Choroid plexus epithelial cell (primary cell): ENCODE measurements around the gene ADAR.
A peak's percentile ranks its signal among the peaks of the same experiment; 100 is the strongest.
"Not testable (repeated sequence)": the region's sequence is repeated elsewhere in the genome, so short reads cannot be mapped to it uniquely, and the experiment has no call there.

ENCODE experiments used
- DNase-seq: peaks from one replicate; pipeline ENCODE4 v3.0.0-alpha.2; 2010; ENCODE audit warnings: low read depth
- H3K4me3 ChIP-seq: 2 replicates; pipeline ENCODE4 v1.5.1; 2011; ENCODE audit warnings: low read depth, mild to moderate bottlenecking, control low read depth, low read length, moderate library complexity
- TF ChIP-seq, protein P1 (sequence below): conservative IDR thresholded peaks from 2 replicates; pipeline ENCODE4 v1.5.1; 2011; ENCODE audit warnings: low read depth, mild to moderate bottlenecking, control low read depth, inconsistent platforms, low read length, moderate library complexity

ADAR gene, protein sequence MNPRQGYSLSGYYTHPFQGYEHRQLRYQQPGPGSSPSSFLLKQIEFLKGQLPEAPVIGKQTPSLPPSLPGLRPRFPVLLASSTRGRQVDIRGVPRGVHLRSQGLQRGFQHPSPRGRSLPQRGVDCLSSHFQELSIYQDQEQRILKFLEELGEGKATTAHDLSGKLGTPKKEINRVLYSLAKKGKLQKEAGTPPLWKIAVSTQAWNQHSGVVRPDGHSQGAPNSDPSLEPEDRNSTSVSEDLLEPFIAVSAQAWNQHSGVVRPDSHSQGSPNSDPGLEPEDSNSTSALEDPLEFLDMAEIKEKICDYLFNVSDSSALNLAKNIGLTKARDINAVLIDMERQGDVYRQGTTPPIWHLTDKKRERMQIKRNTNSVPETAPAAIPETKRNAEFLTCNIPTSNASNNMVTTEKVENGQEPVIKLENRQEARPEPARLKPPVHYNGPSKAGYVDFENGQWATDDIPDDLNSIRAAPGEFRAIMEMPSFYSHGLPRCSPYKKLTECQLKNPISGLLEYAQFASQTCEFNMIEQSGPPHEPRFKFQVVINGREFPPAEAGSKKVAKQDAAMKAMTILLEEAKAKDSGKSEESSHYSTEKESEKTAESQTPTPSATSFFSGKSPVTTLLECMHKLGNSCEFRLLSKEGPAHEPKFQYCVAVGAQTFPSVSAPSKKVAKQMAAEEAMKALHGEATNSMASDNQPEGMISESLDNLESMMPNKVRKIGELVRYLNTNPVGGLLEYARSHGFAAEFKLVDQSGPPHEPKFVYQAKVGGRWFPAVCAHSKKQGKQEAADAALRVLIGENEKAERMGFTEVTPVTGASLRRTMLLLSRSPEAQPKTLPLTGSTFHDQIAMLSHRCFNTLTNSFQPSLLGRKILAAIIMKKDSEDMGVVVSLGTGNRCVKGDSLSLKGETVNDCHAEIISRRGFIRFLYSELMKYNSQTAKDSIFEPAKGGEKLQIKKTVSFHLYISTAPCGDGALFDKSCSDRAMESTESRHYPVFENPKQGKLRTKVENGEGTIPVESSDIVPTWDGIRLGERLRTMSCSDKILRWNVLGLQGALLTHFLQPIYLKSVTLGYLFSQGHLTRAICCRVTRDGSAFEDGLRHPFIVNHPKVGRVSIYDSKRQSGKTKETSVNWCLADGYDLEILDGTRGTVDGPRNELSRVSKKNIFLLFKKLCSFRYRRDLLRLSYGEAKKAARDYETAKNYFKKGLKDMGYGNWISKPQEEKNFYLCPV

DNA sequence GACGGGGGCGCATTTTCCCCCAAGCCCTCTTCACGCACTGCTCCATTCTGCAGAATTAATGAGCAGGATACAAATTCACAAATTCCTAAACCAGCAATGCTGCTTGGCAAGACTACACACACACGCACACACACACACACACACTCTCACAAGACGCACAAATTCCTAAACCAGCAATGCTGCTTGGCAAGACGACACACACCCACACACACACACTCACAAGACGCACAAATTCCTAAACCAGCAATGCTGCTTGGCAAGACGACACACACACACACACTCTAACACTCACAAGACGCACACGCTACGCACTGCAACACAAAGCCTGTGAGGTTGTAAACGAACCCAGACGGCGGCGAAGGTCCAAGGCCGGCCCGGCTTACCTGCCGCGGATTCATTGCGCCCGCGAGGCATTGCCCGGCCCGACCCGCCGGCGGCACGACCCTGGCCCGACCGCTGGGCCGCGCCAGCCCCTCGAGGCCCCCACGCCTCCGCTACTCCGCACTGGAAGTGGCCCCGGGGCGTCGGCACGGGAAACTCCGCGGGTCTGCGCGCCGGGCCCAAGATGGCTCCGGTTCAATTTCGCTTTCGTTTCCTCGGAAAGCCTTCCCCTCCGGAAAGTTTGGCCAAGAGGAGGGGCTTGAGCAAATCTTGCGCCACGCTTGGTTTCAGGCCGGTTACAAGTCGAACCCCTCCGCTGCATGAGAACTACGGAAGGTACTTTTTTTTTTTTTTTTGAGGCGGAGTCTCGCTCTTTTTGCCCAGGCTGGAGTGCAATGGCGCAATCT is at the start of gene ADAR:
ADAR (minus strand) TSS at position 578 of the 788 bp plus-strand sequence; CDS start at position 398, 180 bp downstream.
- H3K4me3 ChIP-seq, result peak within 1 kb of the TSS; percentile 65
- DNase-seq, result peak; percentile 99
- TF ChIP-seq, protein P1, sequence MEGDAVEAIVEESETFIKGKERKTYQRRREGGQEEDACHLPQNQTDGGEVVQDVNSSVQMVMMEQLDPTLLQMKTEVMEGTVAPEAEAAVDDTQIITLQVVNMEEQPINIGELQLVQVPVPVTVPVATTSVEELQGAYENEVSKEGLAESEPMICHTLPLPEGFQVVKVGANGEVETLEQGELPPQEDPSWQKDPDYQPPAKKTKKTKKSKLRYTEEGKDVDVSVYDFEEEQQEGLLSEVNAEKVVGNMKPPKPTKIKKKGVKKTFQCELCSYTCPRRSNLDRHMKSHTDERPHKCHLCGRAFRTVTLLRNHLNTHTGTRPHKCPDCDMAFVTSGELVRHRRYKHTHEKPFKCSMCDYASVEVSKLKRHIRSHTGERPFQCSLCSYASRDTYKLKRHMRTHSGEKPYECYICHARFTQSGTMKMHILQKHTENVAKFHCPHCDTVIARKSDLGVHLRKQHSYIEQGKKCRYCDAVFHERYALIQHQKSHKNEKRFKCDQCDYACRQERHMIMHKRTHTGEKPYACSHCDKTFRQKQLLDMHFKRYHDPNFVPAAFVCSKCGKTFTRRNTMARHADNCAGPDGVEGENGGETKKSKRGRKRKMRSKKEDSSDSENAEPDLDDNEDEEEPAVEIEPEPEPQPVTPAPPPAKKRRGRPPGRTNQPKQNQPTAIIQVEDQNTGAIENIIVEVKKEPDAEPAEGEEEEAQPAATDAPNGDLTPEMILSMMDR, result peak; percentile 6

DNA sequence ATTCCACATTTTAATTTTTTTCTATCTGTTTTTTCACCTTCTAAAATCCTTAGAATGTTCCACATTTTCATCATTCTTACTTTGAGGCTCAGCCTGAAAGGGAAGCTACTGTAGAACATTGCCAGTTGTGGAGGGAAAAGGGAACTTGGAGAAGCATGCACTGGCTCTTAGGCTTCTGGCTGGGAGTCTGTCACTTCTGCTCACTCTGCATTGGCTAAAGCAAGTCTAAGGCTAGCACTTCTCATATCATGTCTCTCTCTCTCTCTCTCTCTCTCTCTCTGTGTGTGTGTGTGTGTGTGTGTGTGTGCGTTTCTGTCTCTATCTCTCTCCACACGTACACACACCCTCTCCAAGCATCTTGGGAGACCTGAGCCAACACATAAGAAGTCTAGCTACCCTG is 49.6 kb upstream of the ADAR start:
- no peak overlapping the region for H3K4me3 ChIP-seq
- DNase-seq, result no peak
- TF ChIP-seq, protein P1, result no peak

DNA sequence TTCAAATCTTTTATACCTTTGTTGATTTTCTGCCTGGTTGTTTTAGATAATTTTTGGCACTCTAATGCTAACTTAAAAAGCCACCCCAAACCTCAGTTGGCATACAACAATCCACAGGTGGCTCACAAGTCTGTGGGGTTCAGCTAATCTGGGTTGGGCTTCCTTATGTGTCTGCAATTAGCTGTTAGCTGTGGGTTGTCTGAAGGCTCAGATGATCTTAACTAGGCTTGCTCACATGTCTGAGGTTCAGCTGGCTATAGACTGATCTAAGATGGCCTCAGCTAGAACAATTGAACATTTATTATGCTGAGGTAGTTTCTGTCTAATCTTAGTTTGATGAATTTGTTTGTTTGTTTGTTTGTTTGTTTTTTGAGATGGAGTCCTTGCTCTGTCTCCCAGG is 44.9 kb upstream of the ADAR start:
- no peak overlapping the region for H3K4me3 ChIP-seq
- DNase-seq, result no peak
- TF ChIP-seq, protein P1, result no peak

DNA sequence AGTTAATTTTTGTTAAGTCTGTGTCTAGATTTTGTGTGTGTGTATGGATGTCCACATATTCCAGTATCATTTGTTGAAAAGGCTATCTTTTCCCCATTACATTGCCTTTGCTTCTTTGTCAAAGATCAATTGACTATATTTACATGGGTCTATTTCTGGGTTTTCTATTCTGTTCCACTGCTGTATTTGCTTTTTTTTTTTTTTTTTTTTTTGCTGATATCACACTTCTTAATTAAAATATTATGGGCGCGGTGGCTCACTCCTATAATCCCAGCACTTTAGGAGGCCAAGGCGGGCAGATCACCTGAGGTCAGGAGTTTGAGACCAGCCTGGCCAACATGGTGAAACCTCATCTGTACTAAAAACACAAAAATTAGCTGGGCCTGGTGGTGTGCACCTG is 36.7 kb upstream of the ADAR start:
- DNase-seq, H3K4me3 ChIP-seq: not testable (repeated sequence)

DNA sequence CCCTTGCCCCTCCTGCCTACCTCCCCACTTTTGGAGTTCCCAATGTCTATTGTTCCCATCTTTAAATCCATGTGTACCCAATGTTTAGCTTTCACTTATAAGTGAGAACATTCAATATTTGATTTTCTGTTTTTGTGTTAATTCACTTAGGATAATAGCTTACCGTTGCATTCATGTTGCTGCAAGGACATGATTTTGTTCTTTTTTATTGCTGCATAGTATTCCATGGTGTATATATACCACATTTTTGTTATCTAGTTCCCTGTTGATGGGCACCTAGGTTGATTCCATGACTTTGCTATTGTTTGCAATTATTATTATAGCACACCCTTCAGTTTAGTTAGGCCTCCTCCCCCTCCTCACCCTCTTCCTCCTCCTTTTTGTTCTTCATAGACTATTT is 33.5 kb upstream of the ADAR start:
- no peak overlapping the region for H3K4me3 ChIP-seq
- TF ChIP-seq, protein P1, result no peak
- no peak for DNase-seq

DNA sequence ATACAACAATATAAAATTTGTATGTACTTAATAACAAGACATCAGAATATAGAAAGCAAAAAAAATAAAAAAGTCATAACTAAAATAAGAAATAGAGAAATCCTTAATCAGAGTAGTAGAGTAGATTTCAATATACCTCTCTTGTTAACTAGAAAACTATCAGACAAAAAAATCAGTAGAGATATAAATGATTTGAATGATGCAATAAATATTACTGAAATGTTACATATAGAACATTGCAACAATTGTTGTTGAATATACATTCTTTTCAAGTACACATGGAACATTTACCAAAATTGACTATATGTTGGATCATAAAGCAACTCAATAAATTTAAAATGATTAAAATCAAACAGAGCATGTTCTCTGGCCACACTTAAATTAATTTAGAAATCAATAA is 31.9 kb upstream of the ADAR start:
- TF ChIP-seq, protein P1, result no peak
- DNase-seq, result no peak

More for the DNA sequence above, 31.9 kb upstream of the ADAR start:
- no peak overlapping the region for H3K4me3 ChIP-seq
